NCI-H2081 treated with DMSO at 0.1 percent for 48 hours (cell line): ENCODE measurements around the gene GALNT12.

ENCODE experiments used
- DNase-seq: peaks from one replicate; lab custom pipeline; 2025; lab: John Stamatoyannopoulos, UW

The GALNT12 gene

GRCh38 chr9:98783518-98784226 lies 23.8 kb upstream of the GALNT12 start:
- no peak for DNase-seq

GRCh38 chr9:98784831-98785806 lies 22.4 kb upstream of the GALNT12 start:
- DNase-seq, result no peak

GRCh38 chr9:98786750-98787510 lies 20.5 kb upstream of the GALNT12 start:
- no peak for DNase-seq

GRCh38 chr9:98787766-98788335 lies 19.6 kb upstream of the GALNT12 start:
- no peak for DNase-seq

GRCh38 chr9:98789483-98790133 lies 17.9 kb upstream of the GALNT12 start:
- DNase-seq, result no peak

GRCh38 chr9:98790134-98790841 lies 17.2 kb upstream of the GALNT12 start:
- no peak for DNase-seq

- no peak for DNase-seq
Observed at GRCh38 chr9:98790842-98791607, 16.4 kb upstream of the GALNT12 start.

GRCh38 chr9:98791608-98792490 lies 15.6 kb upstream of the GALNT12 start:
- no peak for DNase-seq

GRCh38 chr9:98793031-98793430 lies 14.4 kb upstream of the GALNT12 start:
- DNase-seq, result peak; percentile 39

GRCh38 chr9:98794802-98795201 lies 12.7 kb upstream of the GALNT12 start:
- no peak for DNase-seq

- no peak for DNase-seq
Observed at GRCh38 chr9:98795295-98795955, 12.0 kb upstream of the GALNT12 start.

- DNase-seq, result no peak
Observed at GRCh38 chr9:98795970-98796363, 11.5 kb upstream of the GALNT12 start.

GRCh38 chr9:98796364-98797101 lies 10.9 kb upstream of the GALNT12 start, which contains the start of gene ANKS6:
ANKS6 (minus strand) TSS chr9:98796555; CDS start chr9:98796491, 64 bp downstream.
- DNase-seq, result no peak

- no peak for DNase-seq
Observed at GRCh38 chr9:98797491-98797890, 10.0 kb upstream of the GALNT12 start.

- no peak for DNase-seq
Observed at GRCh38 chr9:98798254-98798653, 9.2 kb upstream of the GALNT12 start.

GRCh38 chr9:98801561-98801960 lies 5.9 kb upstream of the GALNT12 start:
- no peak for DNase-seq

- no peak for DNase-seq
Observed at GRCh38 chr9:98801969-98802371, 5.5 kb upstream of the GALNT12 start.

GRCh38 chr9:98804083-98804482 lies 3.4 kb upstream of the GALNT12 start:
- DNase-seq, result no peak
